Karpas-422 (cell line): Measurements from ENCODE around the gene HARS1. TPM values are rescaled to one million over a fixed set of nuclear protein-coding genes. Genes with fewer than 3 reads are reported as not detected.
"Not testable (repeated sequence)": the region's sequence is repeated elsewhere in the genome, so short reads cannot be mapped to it uniquely, and the experiment has no call there.

Source experiments
- DNase-seq: peaks from one replicate; pipeline ENCODE4 v3.0.0-alpha.2; 2015
- H2AFZ ChIP-seq: fragments of 200-600 bp; sonication (generic); 2 replicates; pipeline ENCODE4 v1.6.1; 2014; ENCODE audit warnings: antibody characterized with exemption, low read length, mixed read lengths
- H3K27ac ChIP-seq: fragments of 200-600 bp; sonication (generic); 2 replicates; pipeline ENCODE4 v1.5.1; 2014; ENCODE audit warnings: mild to moderate bottlenecking, low read length, moderate library complexity
- H3K27me3 ChIP-seq: fragments of 200-600 bp; sonication (generic); 2 replicates; pipeline ENCODE4 v1.6.1; 2014; ENCODE audit warnings: low read length, mixed read lengths
- H3K36me3 ChIP-seq: fragments of 200-600 bp; sonication (generic); 2 replicates; pipeline ENCODE4 v1.6.1; 2014; ENCODE audit warnings: low read length, mixed read lengths; ENCODE audit not compliant: insufficient read depth
- H3K4me1 ChIP-seq: fragments of 200-600 bp; sonication (generic); 2 replicates; pipeline ENCODE4 v1.6.1; 2014; ENCODE audit warnings: mild to moderate bottlenecking, low read length, mixed read lengths
- H3K4me2 ChIP-seq: fragments of 200-600 bp; sonication (generic); 2 replicates; pipeline ENCODE4 v1.6.1; 2014; ENCODE audit warnings: low read length, low read depth, mild to moderate bottlenecking; ENCODE audit not compliant: poor library complexity, severe bottlenecking
- H3K4me3 ChIP-seq: fragments of 200-600 bp; sonication (generic); 2 replicates; pipeline ENCODE4 v1.5.1; 2014; ENCODE audit warnings: mild to moderate bottlenecking, antibody characterized with exemption, low read length, mixed read lengths
- H3K79me2 ChIP-seq: fragments of 200-600 bp; sonication (generic); 2 replicates; pipeline ENCODE4 v1.6.1; 2014; ENCODE audit warnings: mild to moderate bottlenecking, low read length, mixed read lengths
- H3K9ac ChIP-seq: fragments of 200-600 bp; sonication (generic); 2 replicates; pipeline ENCODE4 v1.6.0; 2014; ENCODE audit warnings: low read length
- H3K9me2 ChIP-seq: fragments of 200-600 bp; sonication (generic), shearing (Covaris generic); replicated peaks from 2 replicates; pipeline ENCODE4 v1.6.0; 2014; ENCODE audit warnings: mild to moderate bottlenecking, low read length, moderate library complexity; ENCODE audit not compliant: insufficient read depth
- H3K9me3 ChIP-seq: fragments of 300-700, 200-600 bp; sonication (generic); 2 replicates; pipeline ENCODE4 v1.6.1; 2014; ENCODE audit warnings: low read length, mixed read lengths
- H4K20me1 ChIP-seq: fragments of 200-600 bp; sonication (generic); 2 replicates; pipeline ENCODE4 v1.6.1; 2014; ENCODE audit warnings: mild to moderate bottlenecking, antibody characterized with exemption, low read length, low read depth; ENCODE audit not compliant: insufficient read depth
- total RNA-seq: library from RNA; depleted of rRNA; stranded (reverse); fragments of >200 nt; shearing (Covaris generic); gene quantifications from 2 replicates; pipeline ENCODE4 v1.2.3, GENCODE V29; 2014; ENCODE audit warnings: low replicate concordance

HARS1 gene
- total RNA-seq, 1 experiment from 2014 or later, result 29.9 TPM

DNA sequence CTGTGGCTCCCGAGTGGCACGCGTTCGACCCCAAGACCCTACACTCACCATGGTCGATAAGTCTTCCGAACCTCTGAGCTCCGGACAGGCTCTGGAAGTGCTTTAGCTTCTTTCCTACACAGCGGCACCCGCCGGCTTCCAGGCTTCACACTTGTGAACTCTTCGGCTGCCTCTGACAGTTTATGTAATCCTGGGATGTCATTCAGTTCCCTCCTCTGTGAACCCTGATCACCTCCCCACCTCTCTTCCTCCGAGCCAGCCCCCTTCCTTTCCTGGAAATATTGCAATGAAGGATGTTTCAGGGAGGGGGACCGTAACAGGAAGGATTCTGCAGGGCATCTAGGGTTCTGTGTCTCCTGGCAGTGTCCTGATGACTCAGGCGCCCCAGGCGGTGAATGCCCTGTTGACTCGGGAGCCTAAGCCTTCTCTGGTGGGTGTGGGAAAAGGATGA is 58.1 kb downstream of the HARS1 start, which contains the start of gene CD14:
TSS of gene CD14 (minus strand) at position 155 of the 451 bp plus-strand sequence. CDS start at position 51, 104 bp downstream.
- H3K36me3 ChIP-seq, result no peaks in the 10 kb centered on the region
- no peak within 1 kb of the TSS for H2AFZ ChIP-seq
- DNase-seq, result no peak
- no peaks in the 10 kb centered on the region for H3K79me2 ChIP-seq
- peaks cover 4% of the 10 kb centered on the region; the same call in 1 of the 2 replicates for H3K9me3 ChIP-seq
- no peaks in the 10 kb centered on the region for H4K20me1 ChIP-seq
- H3K9ac ChIP-seq, result no peak within 1 kb of the TSS
- no peak within 1 kb of the TSS for H3K4me3 ChIP-seq
- H3K27me3 ChIP-seq, result no peaks in the 10 kb centered on the region
- H3K4me2 ChIP-seq, result no peak within 1 kb of the TSS
- no peaks in the 10 kb centered on the region for H3K9me2 ChIP-seq
- no peaks in the 10 kb centered on the region for H3K4me1 ChIP-seq
- no peak within 1 kb of the TSS for H3K27ac ChIP-seq

DNA sequence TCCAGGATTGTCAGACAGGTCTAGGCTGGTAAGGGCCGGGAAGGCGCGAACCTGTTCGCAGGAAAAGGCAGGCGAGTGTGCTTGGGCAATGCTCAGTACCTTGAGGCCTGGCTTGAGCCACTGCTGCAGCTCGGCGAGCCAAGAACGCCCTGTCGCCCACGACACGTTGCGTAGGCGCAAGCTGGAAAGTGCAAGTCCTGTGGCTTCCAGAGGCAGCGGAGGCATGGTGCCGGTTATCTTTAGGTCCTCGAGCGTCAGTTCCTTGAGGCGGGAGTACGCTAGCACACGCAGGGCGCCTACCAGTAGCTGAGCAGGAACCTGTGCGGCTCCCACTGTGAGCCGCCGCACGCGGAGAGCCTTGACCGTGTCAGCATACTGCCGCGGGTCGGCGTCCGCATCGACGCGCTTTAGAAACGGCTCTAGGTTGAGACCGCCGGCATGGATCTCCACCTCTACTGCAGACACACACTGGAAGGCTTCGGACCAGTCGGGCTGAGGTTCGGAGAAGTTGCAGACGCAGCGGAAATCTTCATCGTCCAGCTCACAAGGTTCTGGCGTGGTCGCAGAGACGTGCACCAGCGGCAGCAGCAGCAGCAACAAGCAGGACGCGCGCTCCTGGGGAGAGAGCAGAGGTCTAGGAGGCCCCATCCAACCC is 58.7 kb downstream of the HARS1 start:
- H3K27me3 ChIP-seq, result no peaks in the 10 kb centered on the region
- no peak overlapping the region for H3K4me2 ChIP-seq
- H3K9me2 ChIP-seq, result no peaks in the 10 kb centered on the region
- no peak overlapping the region for H2AFZ ChIP-seq
- no peaks in the 10 kb centered on the region for H3K4me1 ChIP-seq
- DNase-seq, result no peak
- H4K20me1 ChIP-seq, result no peaks in the 10 kb centered on the region
- no peak overlapping the region for H3K9ac ChIP-seq
- H3K36me3 ChIP-seq, result no peaks in the 10 kb centered on the region
- peaks cover 4% of the 10 kb centered on the region; the same call in 1 of the 2 replicates for H3K9me3 ChIP-seq
- H3K27ac ChIP-seq, result no peak overlapping the region
- H3K79me2 ChIP-seq, result no peaks in the 10 kb centered on the region
- H3K4me3 ChIP-seq, result no peak overlapping the region

DNA sequence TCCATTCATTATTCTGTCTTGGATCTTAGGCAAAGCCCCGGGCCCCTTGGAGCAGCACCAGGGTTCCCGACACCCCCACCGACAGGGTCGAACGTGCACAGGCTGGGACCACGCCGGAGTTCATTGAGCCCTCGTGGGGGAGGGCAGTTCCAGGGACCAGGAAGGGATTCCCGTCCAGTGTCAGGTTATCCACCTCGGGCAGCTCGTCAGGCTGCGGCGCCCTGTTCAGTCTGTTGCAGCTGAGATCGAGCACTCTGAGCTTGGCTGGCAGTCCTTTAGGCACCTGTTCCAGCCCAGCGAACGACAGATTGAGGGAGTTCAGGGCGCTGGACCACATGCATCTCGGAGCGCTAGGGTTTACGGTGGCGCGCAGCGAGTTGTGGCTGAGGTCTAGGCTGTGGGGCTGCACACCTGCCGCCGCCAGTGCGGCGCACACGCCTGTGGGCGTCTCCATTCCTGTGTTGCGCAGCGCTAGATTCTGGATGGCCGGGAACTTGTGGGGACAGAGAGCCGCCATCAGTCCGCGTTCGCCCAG is 59.3 kb downstream of the HARS1 start:
- no peak for DNase-seq
- H2AFZ ChIP-seq, result no peak overlapping the region

GRCh38 chr5:140631036-140631417 is 60.1 kb downstream of the HARS1 start:
- H4K20me1 ChIP-seq, result no peaks in the 10 kb centered on the region
- H3K27me3 ChIP-seq, result 0 out of 2 replicates have a peak, but pooled peaks cover 2% of the 10 kb centered on the region
- no peak overlapping the region for H3K4me2 ChIP-seq
- no peak for DNase-seq
- H3K9me3 ChIP-seq, result peaks cover 4% of the 10 kb centered on the region; the same call in 1 of the 2 replicates
- no peaks in the 10 kb centered on the region for H3K36me3 ChIP-seq
- no peak overlapping the region for H3K9ac ChIP-seq
- H3K27ac ChIP-seq, result no peak overlapping the region
- H3K9me2 ChIP-seq, result no peaks in the 10 kb centered on the region
- H2AFZ ChIP-seq, result no peak overlapping the region
- H3K4me3 ChIP-seq, result no peak overlapping the region
- no peaks in the 10 kb centered on the region for H3K4me1 ChIP-seq
- no peaks in the 10 kb centered on the region for H3K79me2 ChIP-seq

More for the DNA sequence above, 59.3 kb downstream of the HARS1 start:
- no peak overlapping the region for H3K4me2 ChIP-seq
- H3K79me2 ChIP-seq, result no peaks in the 10 kb centered on the region
- 0 out of 2 replicates have a peak, but pooled peaks cover under 1% of the 10 kb centered on the region for H3K27me3 ChIP-seq
- no peak overlapping the region for H3K27ac ChIP-seq
- H3K9ac ChIP-seq, result no peak overlapping the region
- no peaks in the 10 kb centered on the region for H3K36me3 ChIP-seq
- peaks cover 4% of the 10 kb centered on the region; the same call in 1 of the 2 replicates for H3K9me3 ChIP-seq
- H3K9me2 ChIP-seq, result no peaks in the 10 kb centered on the region
- no peak overlapping the region for H3K4me3 ChIP-seq
- no peaks in the 10 kb centered on the region for H3K4me1 ChIP-seq
- H4K20me1 ChIP-seq, result no peaks in the 10 kb centered on the region

GRCh38 chr5:140630292-140631035 is 60.7 kb downstream of the HARS1 start:
- H2AFZ ChIP-seq, result no peak overlapping the region
- H3K36me3 ChIP-seq, result no peaks in the 10 kb centered on the region
- H3K9me3 ChIP-seq, result peaks cover 4% of the 10 kb centered on the region; the same call in 1 of the 2 replicates
- no peaks in the 10 kb centered on the region for H4K20me1 ChIP-seq
- H3K4me3 ChIP-seq, result no peak overlapping the region
- no peaks in the 10 kb centered on the region for H3K9me2 ChIP-seq
- no peak for DNase-seq
- H3K27me3 ChIP-seq, result 0 out of 2 replicates have a peak, but pooled peaks cover 2% of the 10 kb centered on the region
- H3K4me1 ChIP-seq, result no peaks in the 10 kb centered on the region
- no peak overlapping the region for H3K4me2 ChIP-seq
- H3K79me2 ChIP-seq, result no peaks in the 10 kb centered on the region
- no peak overlapping the region for H3K9ac ChIP-seq
- H3K27ac ChIP-seq, result no peak overlapping the region

DNA sequence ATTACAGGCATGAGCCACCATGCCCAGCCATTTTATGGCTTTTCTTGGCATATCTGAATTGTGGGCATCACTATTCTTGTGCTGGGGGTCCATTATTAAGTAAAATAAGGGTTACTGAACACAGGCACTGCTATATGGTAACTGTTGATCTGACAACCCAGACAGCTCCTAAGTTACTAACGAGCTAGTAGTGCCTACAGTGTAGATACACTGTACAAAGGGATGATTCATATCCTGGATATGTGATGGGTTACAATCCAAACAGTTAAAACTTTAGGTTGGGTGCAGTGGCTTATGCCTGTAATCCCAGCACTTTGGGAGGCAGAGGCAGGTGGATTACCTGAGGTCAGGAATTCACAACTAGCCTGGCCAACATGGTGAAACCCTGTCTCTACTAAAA is 62.5 kb downstream of the HARS1 start:
- no peak for DNase-seq
- H3K36me3 ChIP-seq, result no peaks in the 10 kb centered on the region
- 0 out of 2 replicates have a peak, but pooled peaks cover 2% of the 10 kb centered on the region for H3K27me3 ChIP-seq
- no peaks in the 10 kb centered on the region for H3K9me2 ChIP-seq
- H3K4me3 ChIP-seq, result no peak overlapping the region
- no peak overlapping the region for H3K27ac ChIP-seq
- H3K9ac ChIP-seq, result no peak overlapping the region
- no peak overlapping the region for H3K4me2 ChIP-seq
- H3K9me3 ChIP-seq, result peaks cover 4% of the 10 kb centered on the region; the same call in 1 of the 2 replicates
- no peaks in the 10 kb centered on the region for H4K20me1 ChIP-seq
- no peak overlapping the region for H2AFZ ChIP-seq
- H3K79me2 ChIP-seq, result no peaks in the 10 kb centered on the region
- H3K4me1 ChIP-seq, result no peaks in the 10 kb centered on the region

GRCh38 chr5:140627972-140628371 is 63.2 kb downstream of the HARS1 start:
- H2AFZ ChIP-seq, result no peak overlapping the region
- H3K9me2 ChIP-seq, result no peaks in the 10 kb centered on the region
- H4K20me1 ChIP-seq, result no peaks in the 10 kb centered on the region
- no peak overlapping the region for H3K9ac ChIP-seq
- no peaks in the 10 kb centered on the region for H3K79me2 ChIP-seq
- no peaks in the 10 kb centered on the region for H3K4me1 ChIP-seq
- H3K36me3 ChIP-seq, result no peaks in the 10 kb centered on the region
- 0 out of 2 replicates have a peak, but pooled peaks cover 2% of the 10 kb centered on the region for H3K27me3 ChIP-seq
- H3K4me2 ChIP-seq, result no peak overlapping the region
- H3K4me3 ChIP-seq, result no peak overlapping the region
- no peak overlapping the region for H3K27ac ChIP-seq
- peaks cover 4% of the 10 kb centered on the region; the same call in 1 of the 2 replicates for H3K9me3 ChIP-seq
- DNase-seq, result no peak

DNA sequence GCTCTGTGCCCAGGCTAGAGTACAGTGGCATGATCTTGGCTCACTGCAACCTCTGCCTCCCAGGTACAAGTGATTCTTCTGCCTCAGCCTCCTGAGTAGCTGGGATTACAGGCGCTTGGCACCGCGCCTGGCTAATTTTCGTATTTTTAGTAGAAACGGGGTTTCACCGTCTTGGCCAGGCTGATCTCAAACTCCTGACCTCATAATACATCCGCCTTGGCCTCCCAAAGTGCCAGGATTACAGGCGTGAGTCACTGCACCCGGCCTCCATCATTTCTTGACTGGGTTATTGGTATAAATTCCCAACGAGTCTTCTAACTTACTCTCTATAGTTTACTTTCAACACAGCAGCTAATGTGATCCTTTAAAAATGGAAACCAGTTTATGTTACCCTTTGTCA is 66.3 kb downstream of the HARS1 start:
- H3K27me3 ChIP-seq, H3K4me3 ChIP-seq, H4K20me1 ChIP-seq, H2AFZ ChIP-seq, H3K9me3 ChIP-seq, H3K79me2 ChIP-seq, H3K4me2 ChIP-seq, H3K4me1 ChIP-seq, H3K27ac ChIP-seq, H3K9me2 ChIP-seq, H3K9ac ChIP-seq, DNase-seq, H3K36me3 ChIP-seq: not testable (repeated sequence)
